SW480 (cell line): ENCODE results near the gene LRFN5.
"Not testable (repeated sequence)": the region's sequence is repeated elsewhere in the genome, so short reads cannot be mapped to it uniquely, and the experiment has no call there.

Experiments
- DNase-seq: peaks from one replicate; pipeline ENCODE4 v3.0.0-alpha.2; 2016; ENCODE audit warnings: low spot score

The LRFN5 gene

GRCh38 chr14:41899416-41899815 is 292.7 kb downstream of the LRFN5 start:
- no peak for DNase-seq

DNA sequence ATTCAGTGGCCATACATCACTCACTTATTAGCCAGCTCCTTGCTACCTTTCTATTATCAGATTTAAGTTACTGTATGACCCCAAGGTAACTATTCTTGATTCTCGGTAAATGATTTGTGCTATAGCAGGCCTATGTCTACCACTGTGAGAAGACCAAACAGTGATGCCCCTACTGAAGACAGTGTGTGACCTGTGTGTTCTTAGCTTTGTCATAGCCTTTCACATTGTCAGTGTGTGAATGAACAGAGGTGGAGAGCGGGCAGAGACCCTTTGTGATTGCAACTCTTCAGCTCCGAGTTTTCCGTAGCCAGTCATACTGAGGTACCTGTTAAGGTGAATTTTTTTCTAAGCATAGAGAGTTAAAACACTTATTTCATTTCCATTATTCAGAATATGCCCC is 294.0 kb downstream of the LRFN5 start:
- no peak for DNase-seq

DNA sequence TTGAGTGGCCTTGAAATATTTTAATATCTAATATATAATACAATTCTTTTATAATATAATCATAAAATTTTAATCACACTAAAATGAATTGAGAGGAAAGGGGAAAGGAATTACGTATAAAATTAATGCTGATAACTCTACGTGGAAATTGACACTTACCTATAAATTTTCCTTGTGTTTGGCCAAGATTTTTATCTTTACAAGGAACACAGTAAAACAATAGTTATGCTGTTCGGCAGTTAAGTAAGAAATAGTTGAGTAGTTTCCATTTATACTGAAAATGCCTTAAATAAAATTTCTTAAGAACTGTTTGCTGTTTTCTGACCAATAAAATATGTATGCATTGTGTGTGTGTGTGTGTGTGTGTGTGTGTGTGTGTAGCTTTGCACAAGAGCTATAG is 294.4 kb downstream of the LRFN5 start:
- DNase-seq: no peak

GRCh38 chr14:41905394-41905964 is 298.8 kb downstream of the LRFN5 start:
- DNase-seq: no peak

GRCh38 chr14:41911155-41911554 is 304.5 kb downstream of the LRFN5 start:
- DNase-seq: not testable (repeated sequence)

DNA sequence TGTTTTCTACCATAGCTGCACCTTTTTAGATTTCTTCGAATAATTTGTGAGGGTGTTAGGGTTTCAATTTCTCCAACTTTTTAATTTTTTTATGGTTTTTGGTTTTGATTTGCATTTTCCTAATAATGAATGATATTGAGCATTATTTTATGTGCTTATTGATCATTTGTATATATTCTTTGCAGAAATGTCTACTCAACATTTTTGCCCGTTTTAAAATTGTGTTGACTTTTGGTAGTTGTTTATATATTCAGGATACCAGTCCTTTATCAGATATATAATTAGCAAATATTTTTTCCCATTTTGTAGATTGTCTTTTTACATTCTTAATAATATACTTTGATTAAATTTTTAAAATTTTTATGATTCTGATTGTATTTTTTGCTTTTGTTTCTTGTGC is 306.7 kb downstream of the LRFN5 start:
- no peak for DNase-seq

GRCh38 chr14:41915732-41916131 is 309.1 kb downstream of the LRFN5 start:
- DNase-seq: no peak

DNA sequence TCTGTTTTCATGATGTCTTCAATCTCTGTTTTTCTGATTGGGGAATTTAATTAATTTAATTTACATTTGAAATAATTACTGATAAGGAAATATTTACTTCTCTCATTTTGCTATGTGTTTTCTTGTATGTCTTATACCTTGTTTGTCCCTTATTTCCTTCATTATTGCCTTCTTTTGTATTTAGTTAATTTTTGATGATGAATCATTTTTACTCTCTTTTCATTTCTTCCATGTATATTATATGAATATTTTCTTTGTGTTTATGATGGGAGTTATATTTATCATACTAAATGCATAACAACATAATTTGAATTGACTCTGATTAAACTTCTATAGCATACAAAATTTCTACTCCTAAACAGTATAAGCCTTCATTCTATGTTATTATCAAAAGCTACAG is 309.6 kb downstream of the LRFN5 start:
- no peak for DNase-seq

DNA sequence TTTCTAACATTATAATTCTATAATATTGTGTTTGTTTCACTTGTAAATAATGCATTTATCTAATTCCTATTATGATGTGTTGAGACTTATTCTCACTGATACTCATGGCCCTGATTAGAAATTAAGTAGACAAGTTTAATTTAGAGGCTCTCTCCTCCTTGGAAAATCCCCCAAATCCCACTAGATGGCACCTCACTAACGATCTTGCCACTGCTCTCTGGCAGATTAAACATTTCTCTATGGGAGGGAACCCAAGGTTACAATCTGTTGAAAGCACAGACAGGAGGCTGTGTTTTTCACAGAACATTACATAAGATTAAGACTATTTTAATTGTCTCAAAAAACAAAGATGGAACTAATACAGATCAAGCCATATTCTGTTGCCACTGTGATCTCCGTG is 318.7 kb downstream of the LRFN5 start:
- peak; percentile 4 for DNase-seq

GRCh38 chr14:41950428-41951151 is 343.9 kb downstream of the LRFN5 start:
- DNase-seq: no peak
